ENCODE results near the gene FGF22. TPM values are rescaled to one million over a fixed set of nuclear protein-coding genes. Genes with fewer than 3 reads are reported as not detected.
"Not testable (repeated sequence)": the region's sequence is repeated elsewhere in the genome, so short reads cannot be mapped to it uniquely, and the experiment has no call there.

FGF22 gene
- total RNA-seq: not detected
- long read RNA-seq: 0 reads

DNA sequence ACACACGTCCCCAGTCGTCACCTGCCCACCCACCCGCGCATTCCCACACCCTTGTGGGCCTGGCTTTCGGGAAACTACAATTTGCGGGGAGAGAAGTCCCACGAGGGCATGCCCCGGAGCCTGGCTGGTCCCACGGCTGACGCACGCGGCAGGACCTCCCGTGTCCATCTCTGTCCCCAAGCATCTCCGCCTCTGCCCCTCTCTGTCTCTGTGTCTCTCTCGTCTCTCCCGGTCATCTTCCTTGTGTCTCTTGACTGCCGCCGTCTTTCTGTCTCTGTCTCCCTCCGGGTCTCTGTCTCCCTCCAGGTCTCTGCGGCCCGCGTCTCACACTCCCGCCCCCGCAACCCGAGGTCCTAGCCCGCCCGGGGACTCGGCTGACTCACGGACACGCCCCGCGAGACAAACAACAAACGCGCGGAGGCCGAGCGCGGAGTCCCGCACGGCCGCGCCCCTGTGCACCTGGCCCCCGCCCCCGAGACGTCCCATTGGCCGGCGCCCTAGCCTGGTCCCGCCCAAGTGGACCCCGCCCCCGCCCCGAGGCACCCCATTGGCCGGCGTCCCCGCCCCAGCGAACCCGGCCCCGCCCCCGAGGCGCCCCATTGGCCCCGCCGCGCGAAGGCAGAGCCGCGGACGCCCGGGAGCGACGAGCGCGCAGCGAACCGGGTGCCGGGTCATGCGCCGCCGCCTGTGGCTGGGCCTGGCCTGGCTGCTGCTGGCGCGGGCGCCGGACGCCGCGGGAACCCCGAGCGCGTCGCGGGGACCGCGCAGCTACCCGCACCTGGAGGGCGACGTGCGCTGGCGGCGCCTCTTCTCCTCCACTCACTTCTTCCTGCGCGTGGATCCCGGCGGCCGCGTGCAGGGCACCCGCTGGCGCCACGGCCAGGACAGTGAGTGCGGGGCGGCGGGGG is at the start of gene FGF22:
Gene FGF22 (plus strand): TSS at position 627 of the 908 bp plus-strand sequence. CDS start 47 bp downstream, at position 674.
- DNase-seq (ENCODE audit: missing footprints) (peak; percentile 96), ATAC-seq (peak; percentile 95)
- intact Hi-C loops (cut with DNase I): no loop called here

DNA sequence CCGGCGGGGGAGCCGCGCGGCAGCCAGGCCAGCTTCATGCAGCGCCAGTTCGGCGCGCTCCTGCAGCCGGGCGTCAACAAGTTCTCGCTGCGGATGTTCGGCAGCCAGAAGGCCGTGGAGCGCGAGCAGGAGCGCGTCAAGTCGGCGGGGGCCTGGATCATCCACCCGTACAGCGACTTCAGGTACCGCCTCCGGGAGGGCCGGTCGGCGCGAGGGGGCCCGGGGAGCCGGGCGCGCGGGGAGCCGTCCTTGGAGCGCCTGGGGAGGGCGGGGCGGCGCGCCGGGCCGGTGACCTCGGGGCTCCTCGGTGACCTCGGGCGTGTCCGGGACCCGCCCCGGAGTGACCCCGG is 49.3 kb upstream of the FGF22 start:
- ATAC-seq: no peak
- intact Hi-C loops (cut with DNase I): no loop called here
- DNase-seq (ENCODE audit: missing footprints): no peak

DNA sequence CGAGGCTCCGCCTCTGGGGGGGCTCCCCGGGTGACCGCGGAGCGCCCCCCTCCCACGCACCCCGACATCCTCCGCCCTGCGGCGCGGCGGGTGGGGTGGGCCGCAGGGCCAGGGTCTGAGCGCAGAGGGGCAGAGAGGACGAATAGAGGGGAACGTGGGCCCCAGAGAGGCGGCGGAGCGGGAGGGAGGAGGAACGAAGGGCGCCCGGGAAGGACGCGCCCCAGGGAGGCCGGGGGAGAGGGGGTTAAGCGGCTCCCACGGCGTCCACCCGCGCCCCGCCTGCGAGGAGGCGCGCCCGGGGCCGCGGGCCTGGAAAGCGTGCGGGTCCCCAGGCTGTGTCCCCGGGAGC is 49.0 kb upstream of the FGF22 start:
- intact Hi-C loops (cut with DNase I): no loop called here
- DNase-seq (ENCODE audit: missing footprints): no peak
- no peak for ATAC-seq

DNA sequence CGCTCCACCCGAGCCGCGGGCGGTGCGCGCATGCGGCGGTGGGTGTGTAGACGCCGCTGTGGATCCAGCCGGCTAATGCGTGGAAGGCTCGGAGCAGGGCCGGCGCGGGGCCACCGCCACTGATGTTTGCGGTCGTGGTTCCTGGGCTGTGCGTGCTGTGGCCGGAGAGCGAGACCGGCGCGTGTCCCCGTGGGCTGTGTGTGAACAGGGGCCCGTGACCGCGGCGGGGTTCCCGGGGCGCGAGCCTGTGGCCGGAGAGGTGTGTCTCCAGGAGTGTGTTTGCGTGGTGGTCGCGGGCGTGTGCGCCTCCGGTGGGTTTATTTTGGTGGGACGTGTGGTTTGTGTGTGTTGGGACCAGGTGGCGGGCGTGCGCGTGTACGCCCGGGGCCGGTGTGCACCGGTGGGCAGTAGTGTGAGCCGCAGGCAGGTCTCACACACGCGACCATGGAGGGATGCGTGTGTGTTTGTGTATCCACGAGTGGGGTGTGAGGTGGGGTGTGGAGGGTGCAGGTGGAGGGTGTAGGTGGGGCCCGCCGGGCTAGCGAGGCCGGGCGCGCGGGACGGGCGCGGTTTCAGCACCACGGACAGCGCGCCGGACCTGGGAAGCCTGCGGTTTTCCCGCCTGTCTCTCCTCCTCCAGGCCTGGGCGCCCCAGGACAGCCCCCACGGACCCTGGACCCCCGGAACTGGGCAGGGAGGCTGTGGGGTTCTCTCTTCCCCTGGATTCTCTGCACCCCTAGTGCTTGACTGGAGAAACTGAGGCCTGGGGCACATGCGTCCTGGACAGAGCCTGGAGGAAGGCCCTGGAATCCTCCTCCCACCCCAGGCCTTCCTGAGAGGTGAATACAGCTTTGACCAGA is 48.4 kb upstream of the FGF22 start:
- ATAC-seq (peak; percentile 13), DNase-seq (ENCODE audit: missing footprints) (no peak)
- intact Hi-C loops (cut with DNase I): no loop called here

DNA sequence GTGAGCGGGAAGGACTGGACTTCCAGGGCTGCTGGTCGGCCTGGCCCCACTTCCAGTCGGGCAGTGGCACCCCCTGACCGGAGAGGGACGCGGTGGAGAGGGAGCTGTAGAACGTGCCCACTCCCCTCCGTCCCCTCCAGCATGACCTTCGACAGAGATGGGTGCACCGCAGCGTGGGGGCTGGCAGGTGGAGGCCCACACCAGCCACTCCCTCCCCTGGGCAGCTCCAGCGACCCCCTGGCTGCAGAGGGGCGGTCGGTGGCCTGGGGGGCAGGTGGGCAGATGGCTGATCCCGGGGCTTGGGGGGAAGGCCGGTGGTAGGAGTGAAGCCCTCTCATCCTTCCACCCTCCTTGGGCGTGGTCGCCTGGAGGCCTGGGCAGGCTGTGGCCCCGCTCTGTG is 47.6 kb upstream of the FGF22 start:
- intact Hi-C loops (cut with DNase I): no loop called here
- DNase-seq (ENCODE audit: missing footprints) (no peak), ATAC-seq (no peak)

DNA sequence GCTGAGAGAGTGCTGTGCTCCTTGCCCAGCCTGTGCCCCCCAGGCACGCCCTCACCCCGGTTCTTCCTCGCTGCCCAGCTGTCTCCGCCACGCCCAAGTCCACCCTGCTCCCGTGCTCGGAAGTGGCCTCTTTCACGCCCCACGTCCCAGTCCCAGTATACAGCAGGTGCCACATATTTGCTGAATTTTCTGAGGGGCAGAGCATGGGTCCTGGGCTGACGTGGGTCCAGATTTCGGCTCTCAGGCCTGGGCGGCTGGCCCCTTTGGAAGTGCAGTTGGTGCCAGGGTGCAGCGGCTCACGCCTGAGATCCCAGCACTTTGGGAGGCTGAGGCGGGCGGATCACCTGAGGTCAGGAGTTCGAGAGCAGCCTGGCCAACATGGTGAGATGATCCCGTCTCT is 46.6 kb upstream of the FGF22 start:
- DNase-seq (ENCODE audit: missing footprints) (no peak), ATAC-seq (no peak)
- intact Hi-C loops (cut with DNase I): no loop called here

DNA sequence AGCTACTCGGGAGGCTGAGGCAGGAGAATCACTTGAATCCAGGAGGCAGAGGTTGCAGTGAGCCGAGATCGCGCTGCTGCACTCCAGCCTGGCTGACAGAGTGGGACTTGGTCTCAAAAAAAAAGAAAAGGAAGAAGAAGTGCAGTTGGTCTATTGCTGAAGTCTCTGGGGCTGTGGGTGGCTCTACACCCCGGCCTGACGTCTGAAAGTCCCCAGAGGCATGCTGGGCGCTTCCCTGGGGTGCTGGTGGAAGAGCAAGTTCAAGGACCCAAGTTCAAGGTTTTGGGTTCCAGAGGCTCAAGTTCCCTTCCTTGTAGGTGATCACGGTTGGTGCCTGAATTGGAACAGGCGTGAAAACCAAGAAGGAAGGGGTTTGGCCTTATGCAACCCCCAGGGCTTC is 46.2 kb upstream of the FGF22 start:
- ATAC-seq: no peak
- intact Hi-C loops (cut with DNase I): no loop called here
- no peak for DNase-seq (ENCODE audit: missing footprints)

DNA sequence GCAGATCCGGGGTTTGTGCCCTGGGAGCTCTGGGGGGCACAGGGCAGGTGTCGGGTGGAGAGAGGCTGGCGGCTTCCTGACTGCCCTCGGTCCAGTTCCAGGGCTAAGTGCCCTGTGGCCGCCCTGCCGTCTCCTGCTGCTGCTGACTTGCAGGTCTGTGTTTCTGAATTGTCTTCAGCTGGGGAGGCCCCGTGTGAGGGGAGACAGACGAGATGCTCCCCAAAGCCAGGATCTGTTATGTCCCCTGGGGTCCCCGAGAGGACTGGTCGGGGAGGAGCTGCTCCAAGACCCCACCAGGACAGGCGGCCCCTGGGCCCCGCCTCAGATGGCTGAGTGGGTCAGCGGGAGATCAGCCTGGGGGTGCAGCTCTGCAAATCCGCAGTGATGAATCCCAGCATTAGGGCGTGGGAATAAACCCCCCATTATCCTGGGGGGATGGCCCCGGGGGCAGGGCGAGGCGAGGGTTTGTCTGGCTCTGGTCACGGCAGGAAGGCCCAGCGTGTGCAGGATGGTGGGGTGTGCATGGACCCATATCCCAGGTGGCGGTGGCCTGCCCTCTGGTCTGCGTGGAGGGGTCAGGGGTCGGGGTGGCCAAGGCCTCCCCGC is 45.3 kb upstream of the FGF22 start:
- no peak for ATAC-seq
- no peak for DNase-seq (ENCODE audit: missing footprints)
- intact Hi-C loops (cut with DNase I): no loop called here

DNA sequence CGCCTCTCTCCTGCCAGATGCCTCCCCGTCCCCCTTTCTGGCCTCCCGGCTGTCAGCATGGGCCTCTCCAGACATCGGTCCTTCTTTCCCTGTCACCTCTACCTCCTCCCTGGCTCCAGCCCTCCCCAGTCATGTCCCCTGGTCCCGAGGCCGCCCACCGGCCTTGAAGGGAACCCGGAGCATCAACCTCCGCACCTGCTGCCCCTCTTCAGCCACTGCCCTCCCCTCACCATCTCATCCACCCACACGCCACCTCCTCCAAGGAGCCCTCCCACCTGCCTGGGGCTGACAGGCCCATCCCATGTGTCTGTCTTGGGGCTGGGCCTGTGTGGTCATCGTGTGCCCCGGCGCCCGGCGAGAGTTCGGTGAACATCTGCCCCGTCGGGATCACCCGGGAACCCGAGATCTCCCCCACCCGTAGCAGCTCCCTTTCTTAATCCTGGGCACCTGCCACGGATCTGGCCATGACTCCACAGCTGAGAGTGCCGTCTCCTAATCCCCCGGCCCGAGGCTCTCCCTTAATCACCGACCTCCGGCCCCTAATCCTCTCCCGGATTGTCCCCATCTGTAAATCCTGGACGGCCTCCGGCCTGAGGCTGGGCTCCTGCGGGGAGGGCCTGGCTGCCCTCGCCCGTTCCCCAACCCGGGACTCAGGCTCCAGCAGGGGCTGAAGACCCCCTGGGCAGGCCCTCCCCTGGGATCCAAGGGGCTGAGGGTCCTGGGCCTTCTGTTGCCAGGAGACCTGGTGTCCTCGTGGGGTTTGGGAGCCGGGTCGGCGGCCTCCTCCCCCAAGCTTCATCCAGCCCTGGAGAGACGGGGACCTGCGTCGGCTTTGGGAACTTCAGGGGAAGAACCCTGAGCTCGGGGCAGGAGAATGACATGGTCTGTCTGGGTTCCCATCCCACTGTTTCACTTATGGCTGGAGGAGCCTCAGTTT is 44.1 kb upstream of the FGF22 start:
- DNase-seq (ENCODE audit: missing footprints) (no peak), ATAC-seq (no peak)
- intact Hi-C loops (cut with DNase I): no loop called here

DNA sequence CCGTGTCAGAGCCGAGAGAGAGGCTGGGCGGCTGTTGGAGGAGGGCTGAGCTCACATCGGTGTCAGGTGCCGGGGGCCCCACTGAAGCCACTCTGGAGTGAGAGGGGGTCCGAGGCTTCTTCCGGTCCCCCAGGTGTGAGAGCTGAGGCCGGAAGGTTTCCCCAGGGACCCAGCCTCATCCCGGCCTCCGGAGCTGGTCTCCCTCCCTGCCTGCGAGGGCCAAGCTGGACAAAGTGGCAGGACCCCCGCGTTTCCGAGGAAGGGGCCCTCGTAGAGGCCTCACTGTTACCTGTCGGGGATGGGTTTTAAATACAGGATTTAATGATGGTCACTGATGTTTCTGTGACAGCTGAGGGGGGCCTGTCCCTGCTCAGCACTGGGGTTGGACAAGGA is 43.4 kb upstream of the FGF22 start:
- no peak for ATAC-seq
- intact Hi-C loops (cut with DNase I): no loop called here
- no peak for DNase-seq (ENCODE audit: missing footprints)

DNA sequence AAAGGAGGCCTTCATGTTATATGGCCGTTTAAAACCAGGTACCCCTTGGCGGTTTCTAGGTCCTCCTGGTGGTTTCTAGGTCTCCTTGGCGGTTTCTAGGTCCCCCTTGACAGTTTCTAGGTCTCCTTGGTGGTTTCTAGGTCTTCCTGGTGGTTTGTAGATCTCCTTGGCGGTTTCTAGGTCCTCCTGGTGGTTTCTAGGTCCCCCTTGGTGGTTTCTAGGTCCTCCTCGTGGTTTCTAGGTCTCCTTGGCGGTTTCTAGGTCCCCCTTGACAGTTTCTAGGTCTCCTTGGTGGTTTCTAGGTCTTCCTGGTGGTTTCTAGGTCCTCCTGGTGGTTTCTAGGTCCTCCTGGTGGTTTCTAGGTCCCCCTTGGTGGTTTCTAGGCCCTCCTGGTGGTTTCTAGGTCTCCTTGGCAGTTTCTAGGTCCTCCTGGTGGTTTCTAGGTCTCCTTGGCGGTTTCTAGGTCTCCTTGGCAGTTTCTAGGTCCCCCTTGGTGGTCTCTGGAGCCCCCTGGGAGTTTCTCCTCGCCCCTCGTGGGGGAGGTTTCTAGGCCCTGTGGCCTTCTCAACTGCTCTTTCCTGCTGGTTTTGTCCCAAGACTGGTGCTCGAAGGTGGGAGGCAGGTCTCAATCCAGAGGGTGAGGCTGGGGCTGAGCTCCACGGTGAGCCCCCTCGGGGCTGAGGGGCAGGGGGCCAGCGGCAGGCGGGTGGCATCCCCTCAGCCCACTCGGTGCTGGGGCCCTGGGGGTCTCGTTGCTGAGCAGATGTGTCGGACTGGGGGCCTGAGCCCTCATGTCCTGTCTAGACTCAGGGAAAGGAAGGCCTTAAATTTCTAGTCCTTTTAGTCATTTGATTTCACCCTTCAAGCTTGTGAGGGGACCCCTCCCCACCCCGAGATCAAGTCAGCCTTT is 42.0 kb upstream of the FGF22 start:
- ATAC-seq (no peak), DNase-seq (ENCODE audit: missing footprints) (no peak)
- intact Hi-C loops (cut with DNase I): no loop called here

DNA sequence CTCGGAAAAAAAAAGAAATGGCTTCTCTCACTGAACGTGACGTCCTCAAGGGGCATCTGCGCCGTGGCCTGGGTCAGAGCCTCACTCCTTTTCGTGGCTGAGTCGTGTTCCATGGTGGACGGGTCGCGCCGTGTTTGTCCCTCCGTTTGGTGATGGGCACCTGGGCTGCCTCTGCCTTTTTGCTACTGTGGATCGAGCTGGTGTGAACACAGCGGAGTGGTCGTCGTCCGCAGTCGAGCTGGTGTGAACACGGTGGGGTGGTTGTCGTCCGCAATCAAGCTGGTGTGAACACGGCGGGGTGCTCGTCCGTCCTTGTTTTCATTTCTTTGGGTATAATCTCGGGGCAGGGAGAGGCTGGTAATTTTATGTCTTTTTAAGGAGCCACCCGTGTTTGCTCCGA is 38.4 kb upstream of the FGF22 start:
- intact Hi-C loops (cut with DNase I): no loop called here
- DNase-seq (ENCODE audit: missing footprints): no peak
- ATAC-seq: no peak

DNA sequence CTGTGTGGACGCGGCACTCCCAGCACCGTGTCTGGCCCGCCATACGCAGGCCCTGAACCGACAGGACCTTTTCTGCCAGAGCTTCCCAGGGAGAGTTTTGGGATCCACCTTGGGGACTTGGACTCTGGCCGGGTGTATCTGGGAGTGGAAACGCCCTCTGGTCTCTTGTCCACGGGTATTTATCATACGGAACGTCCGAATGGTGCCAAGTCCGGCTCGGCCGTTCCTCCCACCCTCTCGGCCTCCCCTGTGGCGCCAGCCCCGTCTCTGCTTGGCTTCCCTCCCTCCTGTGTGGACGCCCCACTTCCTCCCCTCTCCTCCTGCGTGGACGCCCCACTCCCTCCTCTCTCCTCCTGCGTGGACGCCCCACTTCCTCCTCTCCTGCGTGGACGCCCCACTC is 37.9 kb upstream of the FGF22 start:
- no peak for DNase-seq (ENCODE audit: missing footprints)
- ATAC-seq: no peak
- intact Hi-C loops (cut with DNase I): no loop called here

DNA sequence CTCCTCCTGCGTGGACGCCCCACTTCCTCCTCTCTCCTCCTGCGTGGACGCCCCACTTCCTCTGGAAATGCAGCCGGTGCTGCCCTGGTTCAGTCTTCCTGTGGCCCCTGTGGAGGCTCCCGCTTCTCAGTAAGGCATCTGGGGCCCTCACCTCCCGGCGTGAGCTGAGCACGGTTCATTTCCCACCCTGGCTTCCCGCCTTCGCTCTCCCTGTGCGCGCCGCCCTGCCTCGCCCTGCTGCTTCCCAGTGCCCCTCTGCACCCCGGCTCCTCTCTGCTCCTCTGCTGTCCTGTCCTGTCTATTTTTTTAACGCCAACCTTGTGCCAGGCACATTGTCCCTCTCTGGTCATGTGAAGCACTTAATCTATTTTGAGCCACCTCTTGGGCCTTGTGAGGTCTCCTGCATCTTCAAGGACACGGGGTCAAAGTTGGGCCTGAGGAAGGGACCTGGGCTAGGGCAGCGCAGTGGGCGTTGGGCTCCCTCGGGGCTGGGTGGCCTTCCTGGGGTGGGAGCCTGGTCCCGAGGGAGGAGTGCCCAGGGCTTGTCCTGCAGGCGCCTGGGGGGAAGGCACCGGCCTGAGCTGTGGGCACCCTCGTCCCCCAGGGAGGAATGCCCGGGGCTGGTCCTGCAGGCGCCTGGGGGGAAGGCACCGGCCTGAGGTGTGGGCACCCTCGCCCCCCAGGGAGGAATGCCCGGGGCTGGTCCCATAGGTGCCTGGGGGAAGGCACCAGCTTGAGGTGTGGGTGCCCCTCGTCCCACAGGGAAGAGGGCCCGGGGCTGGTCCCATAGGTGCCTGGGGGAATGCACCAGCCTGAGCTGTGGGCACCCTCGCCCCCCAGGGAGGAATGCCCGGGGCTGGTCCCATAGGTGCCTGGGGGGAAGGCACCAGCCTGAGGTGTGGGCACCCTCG is 37.0 kb upstream of the FGF22 start:
- intact Hi-C loops (cut with DNase I): no loop called here
- DNase-seq (ENCODE audit: missing footprints) (no peak), ATAC-seq (peak; percentile 63)

DNA sequence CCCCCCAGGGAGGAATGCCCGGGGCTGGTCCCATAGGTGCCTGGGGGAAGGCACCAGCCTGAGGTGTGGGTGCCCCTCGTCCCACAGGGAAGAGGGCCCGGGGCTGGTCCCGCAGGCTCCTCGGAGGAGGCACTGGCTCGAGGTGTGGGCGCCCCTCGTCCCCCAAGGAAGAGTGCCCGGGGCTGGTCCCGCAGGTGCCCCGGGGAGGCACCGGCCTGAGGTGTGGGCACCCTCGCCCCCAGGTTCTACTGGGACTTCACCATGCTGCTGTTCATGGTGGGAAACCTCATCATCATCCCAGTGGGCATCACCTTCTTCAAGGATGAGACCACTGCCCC is 36.4 kb upstream of the FGF22 start:
- intact Hi-C loops (cut with DNase I); ATAC-seq; DNase-seq (ENCODE audit: missing footprints): not testable (repeated sequence)

DNA sequence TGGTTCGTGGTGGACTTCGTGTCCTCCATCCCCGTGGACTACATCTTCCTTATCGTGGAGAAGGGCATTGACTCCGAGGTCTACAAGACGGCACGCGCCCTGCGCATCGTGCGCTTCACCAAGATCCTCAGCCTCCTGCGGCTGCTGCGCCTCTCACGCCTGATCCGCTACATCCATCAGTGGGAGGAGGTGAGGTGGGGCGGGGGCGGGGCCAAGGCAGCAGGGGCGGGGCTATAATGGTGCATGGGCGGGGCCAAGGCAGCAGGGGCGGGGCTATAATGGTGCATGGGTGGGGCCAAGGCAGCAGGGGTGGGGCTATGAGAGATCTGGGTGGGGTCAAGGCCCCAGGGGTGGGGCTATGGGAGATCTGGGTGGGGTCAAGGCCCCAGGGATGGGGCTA is 35.9 kb upstream of the FGF22 start:
- DNase-seq (ENCODE audit: missing footprints); ATAC-seq; intact Hi-C loops (cut with DNase I): not testable (repeated sequence)

DNA sequence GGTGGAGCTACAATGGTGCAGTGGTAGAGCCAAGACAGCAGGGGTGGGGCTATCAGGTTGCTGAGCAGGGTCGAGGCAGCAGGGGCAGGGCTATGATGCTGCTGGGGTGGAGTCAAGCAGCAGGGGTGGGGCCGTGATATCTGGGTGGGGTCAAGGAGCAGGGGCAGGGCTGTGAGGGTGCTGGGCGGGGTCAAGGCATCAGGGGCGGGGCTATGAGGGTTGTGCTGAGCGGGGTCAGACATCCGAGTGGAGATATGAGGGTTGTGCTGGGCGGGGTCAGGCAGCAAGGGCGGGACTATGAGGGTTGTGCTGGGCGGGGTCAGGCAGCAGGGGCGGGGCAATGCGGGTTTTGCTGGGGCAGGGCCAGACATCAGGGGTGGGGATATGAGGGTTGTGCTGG is 35.3 kb upstream of the FGF22 start:
- intact Hi-C loops (cut with DNase I): no loop called here
- DNase-seq (ENCODE audit: missing footprints) (no peak), ATAC-seq (no peak)
